Measurements from ENCODE around the gene MRAS. TPM values are rescaled to one million over a fixed set of nuclear protein-coding genes. Genes with fewer than 3 reads are reported as not detected.

MRAS gene
- total RNA-seq, 1 donor from 2014 or later: 0.07 TPM

- CTCF ChIA-PET: no interaction called here
- Mint-ChIP-seq H3K4me1 (peaks cover 16% of the 10 kb centered on the region), H3K36me3 (ENCODE audit: low read depth) (no peaks in the 10 kb centered on the region), H3K9me3 (no peaks in the 10 kb centered on the region), H3K4me3 (no peak overlapping the region), H3K27ac (no peak overlapping the region), H3K27me3 (peaks cover 45% of the 10 kb centered on the region)
- no peak for ATAC-seq (ENCODE audit: low read depth)
- no peak for TF ChIP-seq CTCF (IDR thresholded peaks at IDR 0.05)
- no peak for DNase-seq
- intact Hi-C loops (cut with micrococcal nuclease): no loop called here
- POLR2A ChIA-PET: no interaction called here
These were observed 88.9 kb downstream of the MRAS start for GRCh38 chr3:138437281-138437680.

- POLR2A ChIA-PET: no interaction called here
- no peaks in the 10 kb centered on the region for H3K9me3 Mint-ChIP-seq
- peaks cover 12% of the 10 kb centered on the region for H3K4me1 Mint-ChIP-seq
- peaks cover 33% of the 10 kb centered on the region for H3K27me3 Mint-ChIP-seq
- intact Hi-C loops (cut with micrococcal nuclease): no loop called here
- CTCF ChIA-PET: no interaction called here
- no peak overlapping the region for H3K4me3 Mint-ChIP-seq
- no peak for DNase-seq
- no peak for ATAC-seq (ENCODE audit: low read depth)
- no peaks in the 10 kb centered on the region for H3K36me3 Mint-ChIP-seq (ENCODE audit: low read depth)
- H3K27ac Mint-ChIP-seq: no peak overlapping the region
- TF ChIP-seq CTCF (IDR thresholded peaks at IDR 0.05): no peak
These were observed 90.5 kb downstream of the MRAS start for GRCh38 chr3:138438896-138439295.

- DNase-seq (no peak), ATAC-seq (ENCODE audit: low read depth) (no peak)
- ChIA-PET CTCF (no interaction called here), POLR2A (no interaction called here)
- TF ChIP-seq CTCF (IDR thresholded peaks at IDR 0.05): no peak
- Mint-ChIP-seq H3K4me1 (peaks cover 5% of the 10 kb centered on the region), H3K27ac (no peak overlapping the region), H3K4me3 (no peak overlapping the region), H3K36me3 (ENCODE audit: low read depth) (no peaks in the 10 kb centered on the region), H3K27me3 (peaks cover 35% of the 10 kb centered on the region), H3K9me3 (no peaks in the 10 kb centered on the region)
- intact Hi-C loops (cut with micrococcal nuclease): no loop called here
These were observed 91.3 kb downstream of the MRAS start for GRCh38 chr3:138439646-138440045.

GRCh38 chr3:138440121-138440521, 91.7 kb downstream of the MRAS start:
- Mint-ChIP-seq H3K4me1 (peaks cover 5% of the 10 kb centered on the region), H3K27ac (no peak overlapping the region), H3K36me3 (ENCODE audit: low read depth) (no peaks in the 10 kb centered on the region), H3K27me3 (peaks cover 35% of the 10 kb centered on the region), H3K9me3 (no peaks in the 10 kb centered on the region), H3K4me3 (no peak overlapping the region)
- TF ChIP-seq CTCF (IDR thresholded peaks at IDR 0.05): no peak
- ATAC-seq (ENCODE audit: low read depth) (no peak), DNase-seq (no peak)
- intact Hi-C loops (cut with micrococcal nuclease): no loop called here
- ChIA-PET POLR2A (no interaction called here), CTCF (no interaction called here)

- Mint-ChIP-seq H3K4me1 (peaks cover 3% of the 10 kb centered on the region), H3K36me3 (ENCODE audit: low read depth) (no peaks in the 10 kb centered on the region), H3K27me3 (peaks cover 35% of the 10 kb centered on the region), H3K4me3 (no peak overlapping the region), H3K9me3 (no peaks in the 10 kb centered on the region), H3K27ac (no peak overlapping the region)
- ATAC-seq (ENCODE audit: low read depth) (no peak), DNase-seq (no peak)
- ChIA-PET POLR2A (no interaction called here), CTCF (no interaction called here)
- TF ChIP-seq CTCF (IDR thresholded peaks at IDR 0.05): no peak
- intact Hi-C loops (cut with micrococcal nuclease): no loop called here
These were observed 92.2 kb downstream of the MRAS start for GRCh38 chr3:138440596-138440995.
